NCI-H1930 (cell line): ENCODE data around the gene PSME2.
"Not testable (repeated sequence)": the region's sequence is repeated elsewhere in the genome, so short reads cannot be mapped to it uniquely, and the experiment has no call there.

Source experiments
- DNase-seq, 2 experiments: peaks; one replicate each; lab custom pipeline; 2025; lab: John Stamatoyannopoulos, UW

Gene PSME2

GRCh38 chr14:24114532-24115421, 31.6 kb downstream of the PSME2 start, which contains the start of the genes DCAF11 and NRL:
DCAF11 (plus strand) TSS chr14:24114777; CDS start chr14:24115595, 818 bp downstream.
NRL (minus strand) TSS chr14:24114949; CDS start chr14:24082848, 32,101 bp downstream.
- peak; percentile 98 for DNase-seq

DNA sequence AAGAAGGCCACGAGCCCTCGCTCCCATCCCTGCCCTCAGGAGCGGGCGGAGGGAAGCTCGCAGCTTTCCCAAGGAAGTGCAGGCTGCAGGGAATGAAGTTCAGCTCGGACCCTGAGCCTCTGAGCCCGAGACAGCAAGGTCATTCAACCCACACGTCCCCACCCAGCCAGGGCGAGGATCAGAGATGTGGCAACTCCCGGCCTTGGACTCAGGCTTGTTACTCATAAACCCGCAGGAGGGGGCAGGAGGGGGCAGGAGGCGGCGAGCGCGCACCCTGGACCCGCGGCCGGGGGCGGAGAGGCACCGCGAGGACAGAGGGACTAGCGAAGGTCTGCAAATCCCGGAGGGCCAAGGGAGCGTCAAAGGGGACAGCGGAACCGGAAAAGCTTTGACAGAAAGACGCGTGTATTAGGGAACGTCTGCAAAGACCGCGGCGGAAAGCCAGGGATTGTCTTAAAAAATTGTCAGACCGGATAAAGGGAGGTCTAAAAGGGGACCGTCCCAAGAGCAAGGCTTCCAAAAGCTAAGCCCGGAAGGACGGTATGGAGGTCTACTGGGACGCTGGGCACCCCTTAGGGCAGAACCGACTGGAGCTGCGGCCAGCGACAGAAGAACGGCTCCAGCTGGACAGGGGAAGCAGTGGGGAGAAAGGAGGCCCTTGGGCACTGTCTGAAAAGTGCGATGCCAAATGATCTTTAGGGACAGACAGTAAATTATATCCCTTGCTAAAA, 32.4 kb downstream of the PSME2 start:
- DNase-seq: peak; percentile 67 to 68

DNA sequence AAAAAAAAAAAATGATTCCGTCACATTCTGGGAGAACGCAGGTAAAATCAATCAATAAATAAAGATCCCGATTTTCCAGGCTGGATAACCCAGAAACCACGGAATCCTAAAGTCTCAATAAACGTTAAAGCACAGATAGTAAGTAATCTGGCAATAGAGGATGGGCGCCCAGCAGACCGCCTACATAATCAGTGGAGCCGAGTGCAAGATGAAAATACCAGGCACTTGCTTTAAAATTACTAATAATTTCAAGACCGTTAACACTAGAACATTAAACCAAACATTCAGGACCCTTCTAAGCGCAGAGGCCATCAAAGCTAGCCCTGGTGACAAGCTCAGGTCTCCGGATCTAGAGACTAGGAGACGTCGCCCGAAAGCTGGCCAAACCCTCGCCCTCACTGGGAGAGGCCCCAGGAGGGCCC, 33.0 kb downstream of the PSME2 start:
- DNase-seq: no peak

- DNase-seq: no peak
Observed at GRCh38 chr14:24110523-24110922, 35.9 kb downstream of the PSME2 start.

- DNase-seq: no peak
Observed at GRCh38 chr14:24110060-24110459, 36.4 kb downstream of the PSME2 start.

GRCh38 chr14:24108336-24108874, 38.0 kb downstream of the PSME2 start:
- no peak for DNase-seq

DNA sequence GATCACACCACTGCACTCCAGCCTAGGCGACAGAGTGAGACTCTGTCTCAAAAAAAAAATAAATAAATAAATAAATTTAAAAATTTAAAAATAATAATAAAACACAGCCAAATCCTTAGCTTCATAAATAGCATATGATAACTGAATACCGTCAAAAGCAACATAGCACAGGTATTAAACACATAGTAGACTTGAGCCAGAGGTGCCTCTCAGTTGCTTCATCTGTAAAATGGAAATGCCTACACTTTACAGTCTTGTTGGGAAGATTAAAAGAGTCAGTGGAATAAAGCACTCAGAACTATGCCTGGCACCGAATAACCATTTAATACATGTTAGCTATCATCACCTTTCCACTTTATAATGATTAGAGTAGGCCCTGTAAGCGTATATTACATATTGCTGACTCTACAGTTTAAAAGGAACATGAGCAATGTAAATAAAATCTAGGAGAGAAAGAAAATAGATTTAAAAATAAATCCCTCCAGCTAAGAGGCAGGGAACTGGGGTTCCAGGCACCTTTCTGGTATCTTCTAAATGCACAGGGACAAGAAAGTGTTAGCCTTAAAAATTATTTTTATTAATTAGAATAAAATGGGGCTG, 39.6 kb downstream of the PSME2 start:
- DNase-seq: no peak

GRCh38 chr14:24105609-24106239, 40.7 kb downstream of the PSME2 start:
- not testable (repeated sequence) for DNase-seq

GRCh38 chr14:24103451-24103850, 43.0 kb downstream of the PSME2 start:
- no peak for DNase-seq

- no peak for DNase-seq
Observed at GRCh38 chr14:24102357-24103048, 43.9 kb downstream of the PSME2 start.

- DNase-seq: no peak
Observed at GRCh38 chr14:24100982-24101494, 45.4 kb downstream of the PSME2 start.

DNA sequence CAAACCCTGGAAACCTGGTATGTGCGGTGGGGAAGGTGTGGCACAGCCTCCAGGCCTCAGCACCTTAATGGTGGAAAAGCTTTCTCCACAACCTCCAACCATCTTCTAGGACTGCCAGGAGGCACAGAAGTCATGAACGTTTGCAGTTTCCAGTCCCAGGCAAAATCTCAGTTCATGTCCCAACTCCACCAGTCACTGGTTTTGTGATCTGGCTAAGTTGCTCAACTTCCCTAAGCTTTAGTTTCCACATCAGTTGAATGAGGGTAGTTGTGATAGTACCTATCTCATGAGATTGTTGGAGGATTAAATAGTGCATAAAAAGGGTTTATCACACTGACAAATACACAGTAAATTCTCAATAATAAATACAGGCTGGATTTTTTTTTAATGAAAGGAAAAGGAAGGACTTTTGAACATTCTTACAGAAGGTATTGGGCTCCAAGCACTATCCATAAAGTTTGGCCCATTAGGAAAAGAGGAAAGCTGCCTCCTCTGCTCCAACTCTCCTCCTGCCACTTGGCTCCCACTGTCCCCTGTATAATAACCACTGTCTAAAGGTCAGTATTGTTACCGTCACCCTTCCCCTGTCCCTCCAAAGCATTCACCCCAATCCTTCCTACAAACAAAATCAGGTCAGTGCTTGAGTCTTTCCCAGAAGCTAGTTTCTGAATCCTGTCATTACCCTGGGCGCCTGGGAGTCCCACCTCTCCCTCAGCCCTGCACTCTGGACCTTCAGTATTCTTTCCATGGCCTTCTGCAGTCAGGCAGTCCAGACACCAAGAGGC, 46.0 kb downstream of the PSME2 start:
- DNase-seq: no peak

GRCh38 chr14:24098927-24099813, 47.2 kb downstream of the PSME2 start:
- DNase-seq: no peak

- no peak for DNase-seq
Observed at GRCh38 chr14:24098229-24098926, 48.0 kb downstream of the PSME2 start.

DNA sequence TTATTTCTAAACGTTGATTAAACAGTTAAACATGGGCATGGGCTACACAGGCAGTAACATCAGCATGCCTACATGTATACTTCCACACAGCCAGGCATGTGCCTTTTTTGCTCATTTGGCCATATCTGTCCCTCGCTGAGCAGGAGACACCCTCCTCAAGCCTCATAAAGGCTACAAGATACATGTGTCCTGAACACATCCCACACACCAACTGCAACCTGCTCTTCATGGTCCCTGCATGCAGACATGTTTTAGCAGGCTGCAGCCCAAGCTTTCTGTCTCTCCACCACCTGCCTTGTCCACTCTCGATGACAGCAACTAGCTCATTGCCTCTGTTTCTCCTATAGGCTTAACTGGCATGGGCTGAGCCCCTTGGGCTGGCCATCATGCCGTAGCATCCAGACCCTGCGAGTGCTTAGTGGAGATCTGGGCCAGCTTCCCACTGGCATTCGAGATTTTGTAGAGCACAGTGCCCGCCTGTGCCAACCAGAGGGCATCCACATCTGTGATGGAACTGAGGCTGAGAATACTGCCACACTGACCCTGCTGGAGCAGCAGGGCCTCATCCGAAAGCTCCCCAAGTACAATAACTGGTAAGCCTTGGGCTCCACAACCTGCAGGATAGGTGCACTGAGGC, 49.7 kb downstream of the PSME2 start:
- no peak for DNase-seq

GRCh38 chr14:24095271-24096068, 50.9 kb downstream of the PSME2 start:
- no peak for DNase-seq

GRCh38 chr14:24094841-24095270, 51.6 kb downstream of the PSME2 start:
- no peak for DNase-seq
